ENCODE data around the gene FCHSD2. TPM values are rescaled to one million over a fixed set of nuclear protein-coding genes. Genes with fewer than 3 reads are reported as not detected.
"Not testable (repeated sequence)": the region's sequence is repeated elsewhere in the genome, so short reads cannot be mapped to it uniquely, and the experiment has no call there.

The FCHSD2 gene
- total RNA-seq, 2 experiments from 2014 or later, result 40.8 to 41.7 TPM

GRCh38 chr11:72820439-72821139, 321.5 kb downstream of the FCHSD2 start:
- H3K9me3 Mint-ChIP-seq, result no peaks in the 10 kb centered on the region
- H3K36me3 Mint-ChIP-seq (ENCODE audit: low read depth), result peaks cover 66% of the 10 kb centered on the region
- no peak overlapping the region for H3K27ac Mint-ChIP-seq
- no peak for DNase-seq
- POLR2A ChIA-PET, result interaction anchor here (0.6 kb wide), 1 partner anchor 98 kb away, joined by 3 read pairs; no protein-coding TSS in a partner anchor
- CTCF ChIA-PET, result no interaction called here
- H3K4me1 Mint-ChIP-seq, result peaks cover 47% of the 10 kb centered on the region
- no peaks in the 10 kb centered on the region for H3K27me3 Mint-ChIP-seq
- no peak overlapping the region for H3K4me3 Mint-ChIP-seq

- no peak overlapping the region for H3K27ac Mint-ChIP-seq
- DNase-seq, result no peak
- H3K4me1 Mint-ChIP-seq, result peaks cover 43% of the 10 kb centered on the region
- no peaks in the 10 kb centered on the region for H3K9me3 Mint-ChIP-seq
- no peak overlapping the region for H3K4me3 Mint-ChIP-seq
- CTCF ChIA-PET, result interaction anchor here (1.5 kb wide), 1 partner anchor 13 kb away, joined by 7 read pairs; no protein-coding TSS in a partner anchor
- H3K36me3 Mint-ChIP-seq (ENCODE audit: low read depth), result peaks cover 64% of the 10 kb centered on the region
- no peaks in the 10 kb centered on the region for H3K27me3 Mint-ChIP-seq
- POLR2A ChIA-PET, result interaction anchor here (1.8 kb wide), 1 partner anchor 13 kb away, joined by 6 read pairs; no protein-coding TSS in a partner anchor
Observed at GRCh38 chr11:72818971-72819370, 323.1 kb downstream of the FCHSD2 start.

GRCh38 chr11:72817966-72818365, 324.2 kb downstream of the FCHSD2 start:
- peak overlapping the region; percentile 5 for H3K4me3 Mint-ChIP-seq
- ChIA-PET POLR2A (interaction anchor here (1.8 kb wide), 1 partner anchor 14 kb away, joined by 6 read pairs; no protein-coding TSS in a partner anchor), CTCF (no interaction called here)
- no peaks in the 10 kb centered on the region for H3K27me3 Mint-ChIP-seq
- peaks cover 43% of the 10 kb centered on the region for H3K4me1 Mint-ChIP-seq
- H3K9me3 Mint-ChIP-seq, result no peaks in the 10 kb centered on the region
- DNase-seq, result no peak
- H3K27ac Mint-ChIP-seq, result peak overlapping the region; percentile 45
- peaks cover 60% of the 10 kb centered on the region for H3K36me3 Mint-ChIP-seq (ENCODE audit: low read depth)

GRCh38 chr11:72816404-72816990, 325.6 kb downstream of the FCHSD2 start:
- Mint-ChIP-seq H3K9me3 (no peaks in the 10 kb centered on the region), H3K36me3 (ENCODE audit: low read depth) (peaks cover 68% of the 10 kb centered on the region), H3K4me3 (peak overlapping the region; percentile 99), H3K27ac (peak overlapping the region; percentile 99), H3K4me1 (peaks cover 53% of the 10 kb centered on the region), H3K27me3 (no peaks in the 10 kb centered on the region)
- CTCF ChIA-PET, result interaction anchor here (0.7 to 2.5 kb wide), 6 partner anchors 15 to 361 kb away, joined by 3 to 14 read pairs (median 8); partner anchors contain the start of gene STARD10
- POLR2A ChIA-PET, result interaction anchor here (0.8 to 5.0 kb wide), 14 partner anchors 11 to 327 kb away, joined by 3 to 58 read pairs (median 4); partner anchors contain the start of genes FCHSD2 and STARD10
- no peak for DNase-seq

- Mint-ChIP-seq H3K4me3 (peak overlapping the region; percentile 99), H3K27ac (peak overlapping the region; percentile 99), H3K4me1 (peaks cover 54% of the 10 kb centered on the region), H3K36me3 (ENCODE audit: low read depth) (peaks cover 66% of the 10 kb centered on the region), H3K9me3 (no peaks in the 10 kb centered on the region), H3K27me3 (no peaks in the 10 kb centered on the region)
- ChIA-PET POLR2A (interaction anchor here (0.9 to 5.0 kb wide), 19 partner anchors 12 to 362 kb away, joined by 3 to 58 read pairs (median 4); partner anchors contain the start of genes FCHSD2 and STARD10), CTCF (interaction anchor here (1.1 to 2.5 kb wide), 5 partner anchors 12 to 328 kb away, joined by 6 to 14 read pairs (median 8); partner anchors contain the start of gene STARD10)
- no peak for DNase-seq
Observed at GRCh38 chr11:72815110-72815618, 327.0 kb downstream of the FCHSD2 start.

GRCh38 chr11:72814286-72815109, 327.6 kb downstream of the FCHSD2 start, which contains the start of gene ATG16L2:
ATG16L2 (plus strand) TSS chr11:72814411; CDS start chr11:72814446, 35 bp downstream.
- Mint-ChIP-seq H3K27ac (peak within 1 kb of the TSS; percentile 99), H3K4me3 (peak within 1 kb of the TSS; percentile 99), H3K4me1 (peaks cover 52% of the 10 kb centered on the region), H3K9me3 (no peaks in the 10 kb centered on the region), H3K36me3 (ENCODE audit: low read depth) (peaks cover 66% of the 10 kb centered on the region), H3K27me3 (no peaks in the 10 kb centered on the region)
- peak; percentile 91 for DNase-seq
- POLR2A ChIA-PET, result interaction anchor here (0.6 to 5.0 kb wide), 17 partner anchors 12 to 363 kb away, joined by 3 to 58 read pairs (median 5); partner anchors contain the start of genes FCHSD2 and STARD10
- CTCF ChIA-PET, result interaction anchor here (1.4 to 3.3 kb wide), 6 partner anchors 17 to 329 kb away, joined by 6 to 21 read pairs (median 10); partner anchors contain the start of gene STARD10

GRCh38 chr11:72813740-72814285, 328.3 kb downstream of the FCHSD2 start:
- Mint-ChIP-seq H3K9me3 (no peaks in the 10 kb centered on the region), H3K36me3 (ENCODE audit: low read depth) (peaks cover 64% of the 10 kb centered on the region), H3K4me1 (peaks cover 49% of the 10 kb centered on the region), H3K4me3 (peak overlapping the region; percentile 95), H3K27me3 (no peaks in the 10 kb centered on the region), H3K27ac (peak overlapping the region; percentile 95)
- DNase-seq, result no peak
- ChIA-PET POLR2A (interaction anchor here (0.8 to 5.0 kb wide), 25 partner anchors 8 to 590 kb away, joined by 3 to 58 read pairs (median 5); partner anchors contain the start of genes ARAP1, FCHSD2 and STARD10), CTCF (interaction anchor here (0.6 to 5.2 kb wide), 16 partner anchors 13 to 441 kb away, joined by 3 to 44 read pairs (median 6); partner anchors contain the start of gene STARD10)

- no peaks in the 10 kb centered on the region for H3K9me3 Mint-ChIP-seq
- peak overlapping the region; percentile 95 for H3K4me3 Mint-ChIP-seq
- H3K4me1 Mint-ChIP-seq, result peaks cover 50% of the 10 kb centered on the region
- no peaks in the 10 kb centered on the region for H3K27me3 Mint-ChIP-seq
- peak; percentile 83 for DNase-seq
- POLR2A ChIA-PET, result interaction anchor here (0.8 to 5.0 kb wide), 24 partner anchors 9 to 590 kb away, joined by 3 to 58 read pairs (median 4); partner anchors contain the start of genes ARAP1, FCHSD2 and STARD10
- CTCF ChIA-PET, result interaction anchor here (0.6 to 5.2 kb wide), 18 partner anchors 13 to 442 kb away, joined by 3 to 44 read pairs (median 5); partner anchors contain the start of gene STARD10
- H3K27ac Mint-ChIP-seq, result peak overlapping the region; percentile 95
- peaks cover 62% of the 10 kb centered on the region for H3K36me3 Mint-ChIP-seq (ENCODE audit: low read depth)
Observed at GRCh38 chr11:72812967-72813739, 329.0 kb downstream of the FCHSD2 start.

GRCh38 chr11:72812604-72812966, 329.5 kb downstream of the FCHSD2 start:
- H3K36me3 Mint-ChIP-seq (ENCODE audit: low read depth), result peaks cover 58% of the 10 kb centered on the region
- peak overlapping the region; percentile 95 for H3K4me3 Mint-ChIP-seq
- CTCF ChIA-PET, result interaction anchor here (0.8 to 5.2 kb wide), 12 partner anchors 18 to 365 kb away, joined by 3 to 44 read pairs (median 5); partner anchors contain the start of gene STARD10
- peak overlapping the region; percentile 95 for H3K27ac Mint-ChIP-seq
- H3K27me3 Mint-ChIP-seq, result no peaks in the 10 kb centered on the region
- H3K9me3 Mint-ChIP-seq, result no peaks in the 10 kb centered on the region
- DNase-seq, result no peak
- POLR2A ChIA-PET, result interaction anchor here (0.9 to 5.0 kb wide), 18 partner anchors 11 to 389 kb away, joined by 3 to 58 read pairs (median 6); partner anchors contain the start of genes ARAP1, FCHSD2 and STARD10
- peaks cover 46% of the 10 kb centered on the region for H3K4me1 Mint-ChIP-seq

- peak overlapping the region; percentile 49 for H3K27ac Mint-ChIP-seq
- H3K9me3 Mint-ChIP-seq, DNase-seq, H3K27me3 Mint-ChIP-seq: not testable (repeated sequence)
- ChIA-PET POLR2A (interaction anchor here (0.9 to 2.1 kb wide), 2 partner anchors 20 to 89 kb away, joined by 3 to 16 read pairs; no protein-coding TSS in a partner anchor), CTCF (interaction anchor here (0.9 to 5.2 kb wide), 4 partner anchors 17 to 127 kb away, joined by 3 to 44 read pairs (median 12); partner anchors contain the start of gene STARD10)
- peaks cover 50% of the 10 kb centered on the region for H3K36me3 Mint-ChIP-seq (ENCODE audit: low read depth)
- peak overlapping the region; percentile 69 for H3K4me3 Mint-ChIP-seq
- H3K4me1 Mint-ChIP-seq, result peaks cover 40% of the 10 kb centered on the region
Observed at GRCh38 chr11:72811686-72812085, 330.4 kb downstream of the FCHSD2 start.
